AG09319 (cell line): ENCODE results near the gene PCDHB9.
"Not testable (repeated sequence)": the region's sequence is repeated elsewhere in the genome, so short reads cannot be mapped to it uniquely, and the experiment has no call there.

ENCODE experiments used
- DNase-seq: peaks from one replicate; pipeline ENCODE4 v3.0.0-alpha.2; 2010; ENCODE audit warnings: low read depth; ENCODE audit errors: extremely low read depth
- CTCF ChIP-seq: IDR thresholded peaks from 2 replicates; pipeline ENCODE4 v1.5.1; 2011; ENCODE audit warnings: low read depth, mild to moderate bottlenecking, inconsistent platforms, low read length, moderate library complexity

Gene PCDHB9

DNA sequence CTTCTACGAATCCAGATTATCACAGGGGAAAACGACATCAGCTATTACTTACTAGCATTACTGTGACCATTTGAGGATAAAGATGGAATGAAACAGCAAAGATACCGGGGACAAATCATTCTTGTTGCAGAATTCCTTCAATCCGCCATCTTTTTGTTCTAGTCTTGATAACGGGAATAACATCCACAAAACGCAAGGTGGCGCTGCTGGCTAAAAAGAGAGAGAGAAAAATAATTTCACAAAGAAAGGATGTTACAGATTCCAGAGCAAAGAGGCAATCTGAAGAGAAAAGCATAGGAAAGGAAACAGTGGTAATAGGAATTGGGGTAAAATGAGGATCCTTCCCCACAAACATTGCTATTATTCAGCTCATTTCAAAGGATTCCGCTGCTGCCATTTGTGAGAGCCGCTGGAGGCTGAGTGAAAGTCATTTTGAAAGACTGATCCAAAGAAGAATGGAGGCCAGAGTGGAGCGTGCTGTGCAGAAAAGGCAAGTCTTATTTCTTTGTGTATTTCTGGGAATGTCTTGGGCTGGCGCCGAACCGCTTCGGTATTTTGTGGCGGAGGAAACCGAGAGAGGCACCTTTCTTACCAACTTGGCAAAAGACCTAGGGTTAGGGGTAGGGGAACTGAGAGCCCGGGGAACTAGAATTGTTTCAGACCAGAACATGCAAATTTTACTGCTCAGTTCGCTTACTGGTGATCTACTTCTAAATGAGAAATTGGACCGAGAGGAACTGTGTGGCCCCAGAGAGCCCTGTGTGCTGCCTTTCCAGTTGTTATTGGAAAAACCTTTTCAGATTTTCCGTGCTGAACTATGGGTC is 14.4 kb upstream of the PCDHB9 start, which contains the start of gene PCDHB7:
Gene PCDHB7, plus strand, starts transcription at position 264 of the 824 bp plus-strand sequence. Its CDS starts 192 bp downstream, at position 456.
- peak; percentile 31 for TF ChIP-seq CTCF

GRCh38 chr5:141174291-141175104 is 12.5 kb upstream of the PCDHB9 start:
- not testable (repeated sequence) for DNase-seq

More for the DNA sequence above, 14.4 kb upstream of the PCDHB9 start, which contains the start of gene PCDHB7:
- no peak for DNase-seq

- no peak for DNase-seq
- no peak for TF ChIP-seq CTCF
Measured at GRCh38 chr5:141175933-141176332, 11.0 kb upstream of the PCDHB9 start.

DNA sequence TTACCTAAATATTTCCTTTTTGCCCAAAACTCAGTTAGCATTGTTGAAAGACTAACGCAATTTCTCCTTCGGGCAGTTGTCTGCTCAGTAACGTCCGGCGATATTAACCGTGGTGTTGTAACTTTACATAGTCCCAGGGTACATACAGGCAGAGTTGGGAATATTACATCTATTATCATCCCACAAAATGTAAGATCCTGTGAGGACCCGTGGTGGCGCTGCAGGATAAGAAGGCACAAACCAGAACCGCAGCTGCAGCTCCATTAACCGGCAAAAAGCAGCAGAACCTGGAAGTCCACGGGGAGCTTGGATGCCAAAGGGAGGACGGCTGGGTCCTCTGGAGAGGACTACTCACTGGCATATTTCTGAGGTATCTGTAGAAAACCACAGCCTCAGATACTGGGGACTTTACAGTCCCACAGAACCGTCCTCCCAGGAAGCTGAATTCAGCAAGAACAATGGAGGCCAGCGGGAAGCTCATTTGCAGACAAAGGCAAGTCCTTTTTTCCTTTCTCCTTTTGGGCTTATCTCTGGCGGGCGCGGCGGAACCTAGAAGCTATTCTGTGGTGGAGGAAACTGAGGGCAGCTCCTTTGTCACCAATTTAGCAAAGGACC is 9.3 kb upstream of the PCDHB9 start, which contains the start of gene PCDHB8:
Gene PCDHB8, plus strand, starts transcription at position 214 of the 615 bp plus-strand sequence. Its CDS starts 245 bp downstream, at position 459.
- DNase-seq: not testable (repeated sequence)

DNA sequence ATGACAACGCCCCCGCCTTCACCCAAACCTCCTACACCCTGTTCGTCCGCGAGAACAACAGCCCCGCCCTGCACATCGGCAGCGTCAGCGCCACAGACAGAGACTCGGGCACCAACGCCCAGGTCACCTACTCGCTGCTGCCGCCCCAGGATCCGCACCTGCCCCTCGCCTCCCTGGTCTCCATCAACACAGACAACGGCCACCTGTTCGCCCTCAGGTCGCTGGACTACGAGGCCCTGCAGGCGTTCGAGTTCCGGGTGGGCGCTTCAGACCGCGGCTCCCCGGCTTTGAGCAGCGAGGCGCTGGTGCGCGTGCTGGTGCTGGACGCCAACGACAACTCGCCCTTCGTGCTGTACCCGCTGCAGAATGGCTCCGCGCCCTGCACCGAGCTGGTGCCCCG is 7.6 kb upstream of the PCDHB9 start:
- not testable (repeated sequence) for DNase-seq

- DNase-seq: not testable (repeated sequence)
Measured at GRCh38 chr5:141179876-141180275, 7.1 kb upstream of the PCDHB9 start.

DNA sequence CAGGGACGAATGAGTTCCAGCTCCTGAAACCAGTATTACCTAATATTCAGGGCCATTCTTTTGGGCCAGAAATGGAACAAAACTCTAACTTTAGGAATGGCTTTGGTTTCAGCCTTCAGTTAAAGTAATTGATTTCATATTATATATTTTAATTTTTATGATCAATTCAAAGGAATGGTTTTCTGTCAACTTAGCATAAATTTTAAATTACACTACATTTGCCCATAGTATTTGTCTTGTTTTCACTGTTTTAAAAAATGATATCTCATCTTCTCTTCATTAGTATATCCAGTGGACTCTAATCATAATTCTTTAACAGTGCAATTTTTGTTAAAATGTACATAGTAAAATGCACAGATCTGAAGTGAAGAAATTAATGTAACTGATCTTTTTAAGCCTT is 6.6 kb upstream of the PCDHB9 start:
- no peak for TF ChIP-seq CTCF
- no peak for DNase-seq

- TF ChIP-seq CTCF: peak; percentile 6; the same call in 1 of the 2 replicates
- no peak for DNase-seq
Measured at GRCh38 chr5:141182248-141182647, 4.7 kb upstream of the PCDHB9 start, which contains the start of gene PCDHB16. PCDHB16 (plus strand) TSS chr5:141182387; CDS start chr5:141182560, 173 bp downstream.

DNA sequence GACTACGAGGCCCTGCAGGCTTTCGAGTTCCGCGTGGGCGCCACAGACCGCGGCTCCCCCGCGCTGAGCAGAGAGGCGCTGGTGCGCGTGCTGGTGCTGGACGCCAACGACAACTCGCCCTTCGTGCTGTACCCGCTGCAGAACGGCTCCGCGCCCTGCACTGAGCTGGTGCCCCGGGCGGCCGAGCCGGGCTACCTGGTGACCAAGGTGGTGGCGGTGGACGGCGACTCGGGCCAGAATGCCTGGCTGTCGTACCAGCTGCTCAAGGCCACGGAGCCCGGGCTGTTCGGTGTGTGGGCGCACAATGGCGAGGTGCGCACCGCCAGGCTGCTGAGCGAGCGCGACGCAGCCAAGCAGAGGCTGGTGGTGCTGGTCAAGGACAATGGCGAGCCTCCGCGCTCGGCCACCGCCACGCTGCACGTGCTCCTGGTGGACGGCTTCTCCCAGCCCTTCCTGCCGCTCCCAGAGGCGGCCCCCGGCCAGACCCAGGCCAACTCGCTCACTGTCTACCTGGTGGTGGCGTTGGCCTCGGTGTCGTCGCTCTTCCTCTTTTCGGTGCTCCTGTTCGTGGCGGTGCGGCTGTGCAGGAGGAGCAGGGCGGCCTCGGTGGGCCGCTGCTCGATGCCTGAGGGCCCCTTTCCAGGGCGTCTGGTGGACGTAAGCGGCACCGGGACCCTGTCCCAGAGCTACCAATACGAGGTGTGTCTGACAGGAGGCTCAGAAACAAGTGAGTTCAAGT is 2.7 kb upstream of the PCDHB9 start:
- DNase-seq: not testable (repeated sequence)

DNA sequence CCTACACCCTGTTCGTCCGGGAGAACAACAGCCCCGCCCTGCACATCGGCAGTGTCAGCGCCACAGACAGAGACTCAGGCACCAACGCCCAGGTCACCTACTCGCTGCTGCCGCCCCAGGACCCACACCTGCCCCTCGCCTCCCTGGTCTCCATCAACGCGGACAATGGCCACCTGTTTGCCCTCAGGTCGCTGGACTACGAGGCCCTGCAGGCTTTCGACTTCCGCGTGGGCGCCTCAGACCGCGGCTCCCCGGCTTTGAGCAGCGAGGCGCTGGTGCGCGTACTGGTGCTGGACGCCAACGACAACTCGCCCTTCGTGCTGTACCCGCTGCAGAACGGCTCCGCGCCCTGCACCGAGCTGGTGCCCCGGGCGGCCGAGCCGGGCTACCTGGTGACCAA is 1.7 kb downstream of the PCDHB9 start:
- not testable (repeated sequence) for DNase-seq

GRCh38 chr5:141189131-141189530 is 2.2 kb downstream of the PCDHB9 start:
- DNase-seq: not testable (repeated sequence)
